HG03575 (cell line): ENCODE results near the gene MED26.

Source experiments
- ATAC-seq: cut with Tn5 transposase; IDR thresholded peaks from one replicate; pipeline ENCODE4 v1.9.1; 2021; ENCODE audit not compliant: unreplicated experiment, insufficient number of reproducible peaks, low FRiP score; ENCODE audit errors: extremely low read depth

Gene MED26

DNA sequence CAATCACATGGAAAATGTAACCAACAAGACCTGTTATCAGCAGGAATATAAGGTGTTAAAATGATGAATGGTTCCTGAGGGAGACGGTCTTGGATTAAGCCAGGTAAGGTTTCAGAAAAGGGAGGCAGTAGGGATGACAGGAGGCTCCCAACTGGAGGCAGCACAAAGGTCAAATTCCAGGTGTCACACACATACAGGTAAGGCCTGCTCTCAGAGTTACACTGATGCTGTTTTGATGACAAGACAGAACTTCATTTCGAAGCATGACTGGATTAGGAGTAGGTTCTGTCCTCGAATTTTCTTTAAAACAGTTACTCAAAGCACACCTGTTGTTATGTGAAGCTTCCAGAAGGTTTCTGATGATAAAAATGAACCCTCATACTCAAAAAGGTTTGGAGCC lies 7.4 kb downstream of the MED26 start:
- ATAC-seq = no peak

DNA sequence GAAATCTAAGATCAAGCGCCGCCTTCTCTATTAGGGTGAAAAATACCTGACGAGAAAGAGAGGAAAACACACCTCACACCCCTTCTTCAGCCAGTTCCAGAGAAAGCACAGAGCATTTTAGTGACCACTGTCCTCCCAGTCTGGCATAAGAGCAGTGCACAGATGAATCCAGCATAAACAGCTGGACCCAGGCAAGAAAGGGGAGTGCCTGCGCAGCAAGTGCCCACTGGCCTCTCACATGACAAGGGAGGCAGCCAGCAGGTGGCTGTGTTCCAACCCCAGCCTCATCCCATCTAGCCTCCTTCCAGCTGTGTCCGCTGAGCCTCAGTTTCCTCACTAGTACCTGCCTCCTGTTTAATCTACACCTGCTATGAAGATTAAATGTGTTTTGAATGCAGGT lies 8.0 kb downstream of the MED26 start:
- no peak for ATAC-seq

DNA sequence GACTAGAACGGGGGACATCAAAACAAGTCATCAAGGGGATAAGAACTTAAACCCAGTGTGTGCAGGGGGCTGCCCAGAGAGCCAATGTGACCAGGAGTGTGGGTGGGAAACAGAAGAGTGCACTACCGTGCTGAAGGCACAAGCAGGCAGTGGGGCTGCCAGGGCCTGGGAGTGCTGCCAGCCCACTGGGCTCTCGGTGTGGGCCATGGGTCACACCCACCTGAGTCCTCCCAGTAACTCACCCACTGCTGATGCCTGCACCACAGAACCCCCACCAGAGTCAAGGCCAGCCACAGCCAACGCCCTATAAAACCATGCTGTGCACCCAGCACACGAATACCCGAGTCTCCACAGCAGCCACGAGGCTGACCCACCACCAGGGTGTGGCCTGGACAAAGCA lies 8.5 kb downstream of the MED26 start:
- ATAC-seq = no peak

DNA sequence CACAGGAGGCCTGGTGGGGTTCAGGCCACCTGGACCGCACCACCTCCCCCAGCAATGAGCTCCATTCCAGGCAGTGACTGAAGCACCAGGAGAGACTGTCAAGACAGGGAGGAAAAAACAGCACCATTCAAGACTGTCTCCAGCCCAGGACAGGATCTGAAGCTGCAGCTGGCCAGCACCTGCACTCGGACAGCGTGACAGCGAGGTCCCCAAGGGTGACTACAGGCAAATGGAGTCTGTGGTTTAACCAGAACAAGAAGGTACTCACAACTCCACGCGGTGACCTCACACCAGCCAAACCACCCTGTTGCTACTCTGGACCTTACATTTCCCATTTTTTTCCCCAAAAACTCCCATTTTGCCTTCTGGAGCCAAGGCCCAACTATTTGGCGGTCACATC lies 9.8 kb downstream of the MED26 start:
- ATAC-seq = no peak

DNA sequence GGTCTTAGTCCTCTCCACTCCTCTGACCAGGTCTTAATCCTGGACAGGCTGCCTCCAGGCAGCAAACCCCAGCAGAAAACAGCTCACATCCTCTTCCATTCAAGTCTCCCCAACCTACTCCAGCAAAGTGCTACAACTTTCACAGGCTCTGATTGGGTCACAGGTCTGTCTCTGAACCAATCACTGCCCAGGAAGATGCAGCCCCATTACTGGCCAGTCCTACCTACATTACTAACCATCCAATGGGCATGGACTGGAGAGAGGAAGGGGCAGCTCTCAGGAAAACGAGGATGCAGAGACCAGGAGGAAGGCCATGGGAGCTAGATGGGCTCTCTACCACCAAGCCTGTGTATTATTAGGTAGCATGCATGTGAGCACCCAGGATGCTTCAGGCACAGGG lies 12.2 kb downstream of the MED26 start:
- no peak for ATAC-seq

DNA sequence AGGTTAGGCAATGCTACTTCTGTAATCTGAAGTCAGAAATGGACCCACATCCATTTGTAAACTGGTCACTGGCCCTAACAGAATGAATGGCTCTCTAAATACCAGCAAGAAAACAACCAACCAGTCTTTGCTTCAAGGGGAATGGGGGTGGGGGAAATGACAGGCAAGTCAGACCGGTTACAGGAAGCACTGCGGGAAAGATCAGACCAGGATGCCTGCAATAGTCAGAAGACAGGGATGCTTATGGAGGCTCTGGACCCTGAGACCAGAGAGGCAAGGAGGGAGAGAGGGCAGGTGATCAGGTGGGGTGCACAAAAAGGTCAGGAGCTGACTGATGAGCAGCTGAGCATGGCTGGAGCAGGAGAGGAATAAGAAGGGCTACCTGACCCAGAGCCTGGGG lies 13.1 kb downstream of the MED26 start:
- no peak for ATAC-seq

DNA sequence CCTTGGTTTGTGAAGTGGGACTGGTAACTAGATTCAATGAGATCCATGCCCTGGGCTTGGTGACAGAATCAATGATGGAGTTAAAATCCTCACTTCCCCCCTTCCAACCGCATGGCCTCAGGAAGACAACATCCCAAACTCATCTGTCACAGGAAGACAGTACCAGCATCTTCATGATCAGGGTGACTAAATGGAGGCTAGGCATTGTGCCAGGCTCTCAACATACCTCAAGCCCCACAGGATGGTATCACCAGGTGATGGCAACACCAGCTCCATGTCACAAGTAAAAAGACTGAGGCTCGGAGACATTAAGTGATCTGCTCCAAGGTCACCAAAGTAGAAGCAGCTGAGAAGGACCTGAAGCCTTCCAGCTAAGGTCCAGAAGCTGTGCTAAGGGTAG lies 14.2 kb downstream of the MED26 start:
- ATAC-seq = no peak

DNA sequence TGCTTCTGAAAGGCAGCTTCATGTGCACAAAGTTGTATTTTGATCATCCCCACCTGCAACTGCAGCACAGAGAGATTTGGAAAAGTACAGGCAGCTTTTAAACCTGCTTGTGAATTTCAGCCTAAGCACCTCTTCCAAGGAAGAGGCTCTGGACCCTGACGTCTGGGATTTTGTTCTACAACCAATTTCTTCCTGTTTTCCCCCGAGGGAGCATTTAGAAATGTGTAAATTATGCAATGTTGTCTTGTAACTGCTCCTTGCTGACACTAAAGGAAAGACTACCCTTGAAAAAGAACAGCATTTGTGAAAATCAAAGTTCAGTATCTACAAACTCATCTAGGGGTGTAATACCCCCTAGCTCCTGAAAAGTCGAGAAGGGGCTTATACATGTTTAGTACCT lies 15.4 kb downstream of the MED26 start:
- no peak for ATAC-seq

DNA sequence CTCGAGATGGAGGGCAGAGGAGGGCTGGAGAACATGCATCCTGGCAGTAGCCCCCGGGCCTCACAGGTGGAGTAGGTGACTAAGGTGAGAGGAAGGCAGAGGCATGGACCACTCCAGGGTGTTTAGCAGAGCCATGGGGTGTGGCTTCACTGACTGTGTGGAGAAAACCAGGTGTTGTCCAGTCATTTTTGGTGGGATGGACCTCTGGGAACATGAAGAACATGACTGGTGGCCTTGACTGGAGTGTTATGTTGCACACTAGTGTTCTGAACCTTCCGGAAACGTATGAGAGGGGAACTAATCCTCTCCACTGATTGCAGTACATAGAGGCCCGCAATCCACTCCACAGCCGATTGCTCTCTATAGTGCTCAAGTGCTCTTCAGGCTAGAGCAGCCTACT lies 16.9 kb downstream of the MED26 start:
- ATAC-seq = no peak

DNA sequence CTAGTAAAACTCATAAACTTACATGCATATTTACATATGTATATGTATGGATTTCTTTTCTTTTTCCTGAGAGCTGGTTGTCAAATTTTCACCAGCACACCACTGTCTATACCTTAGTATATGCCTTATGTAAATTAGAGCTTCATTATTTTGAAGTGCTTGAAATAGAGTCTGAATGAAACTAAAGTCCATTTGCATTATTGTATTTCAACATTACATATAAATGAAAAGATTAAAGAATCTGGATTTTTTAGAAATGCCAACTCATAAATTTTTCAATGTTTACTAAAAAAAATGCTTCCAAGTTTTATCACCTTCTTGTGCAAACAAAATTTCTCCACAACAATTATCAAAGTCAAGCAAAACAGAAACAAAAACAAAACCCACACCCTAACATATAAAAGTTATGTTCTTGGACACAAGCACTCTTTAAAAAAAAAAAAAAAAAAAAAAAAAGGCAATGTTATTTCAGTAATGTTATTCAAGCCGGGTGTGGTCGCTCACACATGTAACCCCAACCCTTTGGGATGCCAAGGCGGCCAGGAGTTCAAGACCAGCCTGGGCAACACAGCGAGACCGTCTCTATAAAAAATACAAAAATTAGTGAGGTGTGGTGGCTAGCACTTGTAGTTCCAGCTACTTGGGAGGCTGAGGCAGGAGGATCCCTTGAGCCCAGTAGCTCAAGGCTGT lies 18.3 kb downstream of the MED26 start:
- ATAC-seq = no peak

DNA sequence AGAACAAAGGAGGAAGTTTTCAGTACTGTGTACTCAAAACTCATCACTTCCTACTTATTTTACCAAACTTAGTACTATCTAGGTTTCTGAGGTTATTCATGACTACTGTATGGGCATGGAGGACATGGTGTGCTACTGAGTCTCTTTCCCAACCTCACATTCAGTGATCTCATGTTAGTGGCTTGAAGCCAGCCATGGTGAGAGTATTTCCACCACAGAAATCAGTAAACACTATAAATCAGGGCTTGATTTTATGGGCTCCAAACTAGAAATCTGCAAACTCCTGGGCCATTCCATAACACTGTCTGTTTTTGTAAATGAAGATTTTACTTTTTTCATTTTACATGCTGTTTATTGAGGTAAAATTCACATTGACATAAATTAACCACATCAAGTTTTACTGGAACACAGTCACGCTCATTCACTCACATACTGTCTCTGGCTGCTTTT lies 19.7 kb downstream of the MED26 start:
- ATAC-seq = no peak

DNA sequence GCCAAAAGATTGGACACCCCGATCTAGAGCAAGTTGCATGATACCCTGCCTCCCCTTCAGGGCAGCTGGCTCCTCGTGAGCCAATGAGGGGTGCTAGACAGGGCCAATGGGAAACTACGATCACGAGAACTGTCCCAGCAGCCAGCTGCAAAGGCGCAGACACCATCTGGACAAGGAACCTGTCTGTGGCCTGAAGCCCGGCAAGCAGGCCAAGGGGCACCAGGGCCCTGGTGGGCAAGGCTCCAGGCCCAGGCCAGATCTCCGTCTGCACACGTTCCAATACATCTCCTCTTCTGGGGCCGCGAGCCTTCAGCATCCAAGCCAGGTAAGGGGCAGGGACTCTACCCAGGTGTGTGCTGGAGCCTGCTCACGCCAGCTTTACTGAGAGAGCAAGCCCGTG lies 20.2 kb downstream of the MED26 start:
- no peak for ATAC-seq

DNA sequence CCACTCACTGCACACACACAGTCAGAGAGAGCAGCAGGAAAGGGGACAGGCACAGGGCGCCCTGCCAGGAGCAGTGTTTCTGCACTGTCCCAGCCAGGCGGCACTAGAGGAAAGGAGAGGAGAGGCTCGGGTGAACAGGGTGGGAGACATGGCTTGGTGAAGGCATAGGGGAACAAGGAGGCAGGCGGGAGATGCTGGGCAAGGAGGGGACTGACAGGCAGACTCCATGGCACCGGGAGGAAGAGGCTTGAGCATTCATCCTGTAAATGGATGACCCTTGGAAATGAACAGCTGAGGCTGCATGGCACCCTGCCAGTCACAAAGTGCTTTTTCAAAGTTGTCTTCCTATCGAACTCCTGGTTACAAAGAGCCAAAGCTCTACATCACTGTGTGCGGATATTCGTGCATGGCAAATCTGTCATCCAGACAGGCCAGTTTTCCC lies 22.4 kb downstream of the MED26 start:
- ATAC-seq = no peak

DNA sequence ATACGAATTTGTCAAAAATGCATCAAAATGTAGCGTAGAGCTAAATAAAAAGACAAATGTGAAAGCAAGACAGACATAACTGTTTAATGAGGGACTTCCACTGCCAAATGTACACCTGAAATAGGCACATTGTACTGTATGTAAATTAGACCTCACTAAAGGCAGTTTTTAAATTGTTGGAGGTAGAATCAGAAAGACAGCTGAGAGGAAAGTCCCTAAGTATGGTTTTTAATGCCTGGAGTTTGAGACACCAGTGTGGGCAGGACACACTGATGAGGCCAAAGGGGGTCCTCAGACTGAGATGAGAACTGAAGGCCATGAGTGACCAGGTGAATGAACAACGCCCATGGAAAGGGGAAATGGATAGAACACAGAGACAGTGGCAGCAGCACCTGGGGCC lies 22.9 kb downstream of the MED26 start:
- ATAC-seq = no peak

DNA sequence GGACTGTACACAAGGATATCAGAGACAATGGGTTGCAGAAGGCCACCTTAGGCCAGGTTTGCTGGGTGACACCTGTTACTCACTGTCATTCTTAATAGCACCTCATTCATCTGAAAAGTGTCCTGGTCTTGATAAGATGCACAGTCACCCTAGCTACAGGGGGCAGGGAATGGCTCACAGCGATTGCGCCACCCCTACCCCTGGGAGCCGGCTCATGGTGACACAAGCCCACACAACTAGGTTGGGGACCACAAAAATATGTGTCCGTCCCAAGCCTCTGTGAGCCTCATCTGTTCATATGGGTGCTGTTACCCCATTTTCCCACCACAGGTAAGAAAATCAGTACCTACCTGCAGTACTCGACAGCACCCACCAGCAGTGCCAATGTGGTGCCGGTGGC lies 23.4 kb downstream of the MED26 start:
- ATAC-seq = no peak

DNA sequence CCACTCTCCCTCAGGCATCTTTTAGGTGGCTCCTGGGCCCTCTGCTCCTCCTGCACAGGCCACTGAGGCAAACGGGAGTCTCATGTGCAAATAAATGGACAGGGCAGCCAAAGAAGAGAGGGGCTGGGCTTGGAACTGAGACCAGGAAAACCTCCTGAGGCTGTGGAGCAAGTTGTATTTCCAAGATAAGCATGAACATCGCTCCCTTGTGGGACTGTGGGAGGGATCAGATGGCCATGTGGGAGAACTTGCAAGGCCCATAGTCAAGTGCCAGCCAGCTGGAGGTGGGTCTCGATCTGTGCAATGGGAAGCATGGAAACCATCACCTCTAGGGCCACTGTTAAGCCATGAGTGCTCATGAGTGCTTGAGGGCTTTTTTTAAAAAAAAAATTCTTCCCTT lies 24.9 kb downstream of the MED26 start:
- no peak for ATAC-seq

DNA sequence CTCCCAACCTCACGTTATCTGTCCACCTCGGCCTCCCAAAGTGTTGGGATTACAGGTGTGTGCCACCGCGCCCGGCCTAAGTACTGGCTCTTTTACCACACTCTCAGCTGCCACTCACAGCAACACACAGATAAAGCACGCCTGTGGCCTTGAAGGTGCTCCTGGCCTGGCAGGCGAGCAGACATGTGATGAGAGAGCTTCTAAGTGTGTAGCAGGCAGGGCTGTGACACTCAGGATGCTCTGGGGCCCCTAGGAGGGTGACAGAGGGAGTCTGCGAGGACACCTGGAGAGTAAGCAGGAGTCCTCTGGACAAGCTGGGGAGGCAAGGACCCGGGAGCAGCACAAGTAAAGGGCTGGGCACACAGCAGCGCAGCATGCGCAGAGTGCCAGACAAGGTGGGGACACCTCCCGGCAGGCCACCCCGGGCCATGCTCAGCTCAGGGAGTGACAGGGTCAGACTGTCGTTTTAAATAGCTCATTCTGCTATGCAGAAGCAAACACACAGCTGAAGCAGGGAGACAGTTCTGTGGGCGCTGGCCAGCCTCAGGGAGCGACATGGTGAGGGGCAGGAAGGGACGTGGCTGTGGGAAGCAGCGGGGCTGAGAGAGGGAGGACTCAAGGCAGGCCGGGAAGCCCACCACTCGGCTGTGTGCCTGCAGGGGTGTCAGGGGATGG lies 26.5 kb downstream of the MED26 start:
- ATAC-seq = no peak

DNA sequence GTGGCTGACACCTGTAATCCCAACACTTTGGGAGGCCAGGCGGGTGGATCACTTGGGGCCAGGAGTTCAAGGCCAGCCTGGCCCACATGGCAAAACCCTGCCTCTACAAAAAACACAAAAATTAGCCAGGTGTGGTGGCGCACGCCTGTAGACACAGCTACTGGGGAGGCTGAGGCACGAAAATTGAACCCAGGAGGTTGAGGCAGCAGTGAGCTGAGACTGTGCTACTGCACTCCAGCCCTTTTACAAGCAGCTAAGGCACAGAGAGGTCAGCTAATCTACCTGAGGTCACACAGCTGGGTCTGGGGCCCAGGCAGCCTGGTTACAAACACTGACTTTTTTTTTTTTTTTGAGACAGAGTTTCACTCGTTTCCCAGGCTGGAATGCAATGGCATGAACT lies 27.2 kb downstream of the MED26 start:
- ATAC-seq = no peak

DNA sequence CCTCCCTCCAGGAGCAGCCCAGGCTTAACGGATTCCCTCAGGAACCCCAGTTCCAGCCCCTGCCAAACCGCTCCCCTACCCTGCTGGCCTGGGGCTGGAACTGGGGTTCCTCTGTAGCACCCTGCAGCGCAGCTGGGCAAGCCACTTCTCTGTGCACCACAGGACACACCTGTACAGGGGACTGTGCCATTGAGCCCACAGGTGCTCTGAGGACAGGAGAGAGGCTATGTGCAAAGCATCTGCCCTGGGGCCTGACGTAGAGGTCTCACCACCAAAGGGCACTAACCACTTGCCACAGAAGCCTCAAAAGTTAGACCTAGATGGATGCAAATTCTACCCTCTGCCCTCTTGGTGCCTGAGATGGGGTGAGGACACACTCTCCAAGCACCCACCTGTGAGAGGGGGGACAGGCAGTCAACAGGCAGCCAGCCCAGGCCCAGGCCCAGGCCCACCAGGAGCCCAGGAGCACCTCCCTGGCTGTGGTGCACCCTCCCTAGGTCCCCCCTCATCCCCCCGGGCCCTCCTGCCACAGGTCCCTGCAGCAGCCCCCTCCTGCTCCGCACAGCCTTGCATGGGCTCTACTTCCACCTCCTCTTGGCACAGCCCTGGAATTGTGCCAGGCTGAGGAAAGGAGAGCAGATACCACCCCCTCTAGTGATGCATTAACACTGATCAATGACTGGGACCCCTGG lies 28.2 kb downstream of the MED26 start:
- ATAC-seq = no peak

DNA sequence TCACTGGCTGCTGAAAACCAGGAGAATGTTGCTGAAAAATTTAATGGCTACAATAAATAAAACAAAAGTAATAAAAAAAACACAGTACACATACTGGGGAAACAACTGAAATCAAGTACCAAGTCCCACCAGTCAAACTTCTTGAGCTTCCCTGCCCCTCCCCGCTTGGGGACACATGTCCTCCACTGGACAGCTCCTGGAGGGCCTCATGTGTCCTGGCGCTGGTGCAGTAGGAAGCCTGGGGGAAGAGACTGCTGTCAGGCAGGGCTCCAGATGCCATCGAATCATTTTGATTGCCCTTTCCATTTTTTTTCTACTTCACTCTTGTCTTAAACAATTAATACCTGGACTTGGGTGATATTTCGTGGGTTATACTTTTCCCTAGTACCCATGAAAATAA lies 29.2 kb downstream of the MED26 start:
- ATAC-seq = no peak
